Memory B cell (primary cell): ENCODE data around the gene ERBB4.
"Not testable (repeated sequence)": the region's sequence is repeated elsewhere in the genome, so short reads cannot be mapped to it uniquely, and the experiment has no call there.

Experiments
- ATAC-seq: fragments of 150-1000 bp; cut with Tn5 transposase; 2 replicates; pipeline ENCODE4 v1.10.0; 2021; ENCODE audit warnings: low read depth, mild to moderate bottlenecking, moderate library complexity
- DNase-seq, 2 donors: peaks; one replicate each; pipeline ENCODE4 v3.0.0; 2022; ENCODE audit warnings: low spot score in 2 of 2
- H3K27ac Mint-ChIP-seq: one replicate; pipeline ENCODE4 v1.8.0; 2022; ENCODE audit warnings: mild to moderate bottlenecking, moderate library complexity, mixed read lengths
- H3K27me3 Mint-ChIP-seq: one replicate; pipeline ENCODE4 v1.8.0; 2022; ENCODE audit warnings: mixed read lengths
- H3K36me3 Mint-ChIP-seq: one replicate; pipeline ENCODE4 v1.8.0; 2022; ENCODE audit warnings: mild to moderate bottlenecking, mixed read lengths
- H3K4me1 Mint-ChIP-seq: one replicate; pipeline ENCODE4 v1.8.0; 2022; ENCODE audit warnings: mixed read lengths
- H3K4me3 Mint-ChIP-seq: one replicate; pipeline ENCODE4 v1.8.0; 2022; ENCODE audit warnings: mild to moderate bottlenecking, moderate library complexity, mixed read lengths
- H3K9me3 Mint-ChIP-seq: one replicate; pipeline ENCODE4 v1.8.0; 2022; ENCODE audit warnings: mixed read lengths

The ERBB4 gene

DNA sequence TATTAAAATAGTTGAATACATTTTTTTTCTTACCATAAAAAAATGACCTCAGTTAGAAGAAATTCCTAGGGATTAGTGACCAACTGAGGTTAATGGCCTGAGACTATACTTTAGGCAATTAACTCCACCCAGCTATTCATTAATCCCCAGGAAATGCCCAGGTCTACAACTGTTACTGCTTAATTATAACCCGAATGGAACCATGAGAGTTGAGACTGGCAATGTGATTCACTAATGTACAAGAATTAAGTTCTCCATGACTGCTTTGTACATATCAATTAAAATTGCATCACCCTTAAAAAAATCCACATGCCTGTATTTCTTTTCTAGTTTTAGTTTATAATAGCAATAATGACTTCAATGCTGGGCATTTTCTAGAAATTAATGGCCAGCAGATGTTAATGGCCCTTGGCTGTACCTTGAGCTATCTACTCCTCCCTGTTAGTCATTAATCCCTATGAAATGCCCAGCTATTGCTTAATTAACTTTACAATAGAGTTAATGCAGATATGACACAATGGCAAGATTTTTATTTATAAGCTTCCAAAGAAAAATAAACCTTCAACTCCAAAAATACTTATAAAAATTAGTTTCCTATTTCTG is 44.1 kb downstream of the ERBB4 start:
- Mint-ChIP-seq H3K4me1 (no peaks in the 10 kb centered on the region), H3K27ac (no peak overlapping the region), H3K4me3 (no peak overlapping the region), H3K9me3 (no peaks in the 10 kb centered on the region), H3K27me3 (no peaks in the 10 kb centered on the region), H3K36me3 (no peaks in the 10 kb centered on the region)
- no peak for ATAC-seq
- DNase-seq, result no peak

GRCh38 chr2:212489719-212490346 is 48.8 kb downstream of the ERBB4 start:
- H3K27me3 Mint-ChIP-seq, result no peaks in the 10 kb centered on the region
- ATAC-seq (no peak), DNase-seq (no peak)
- H3K4me1 Mint-ChIP-seq, result no peaks in the 10 kb centered on the region
- H3K27ac Mint-ChIP-seq, result no peak overlapping the region
- no peaks in the 10 kb centered on the region for H3K36me3 Mint-ChIP-seq
- no peak overlapping the region for H3K4me3 Mint-ChIP-seq
- peaks cover 2% of the 10 kb centered on the region for H3K9me3 Mint-ChIP-seq

GRCh38 chr2:212488611-212489010 is 50.0 kb downstream of the ERBB4 start:
- Mint-ChIP-seq H3K9me3 (peaks cover 2% of the 10 kb centered on the region), H3K4me3 (no peak overlapping the region), H3K27me3 (no peaks in the 10 kb centered on the region), H3K4me1 (no peaks in the 10 kb centered on the region), H3K27ac (no peak overlapping the region), H3K36me3 (no peaks in the 10 kb centered on the region)
- no peak for ATAC-seq
- DNase-seq, result no peak

- no peak for ATAC-seq
- Mint-ChIP-seq H3K4me1 (no peaks in the 10 kb centered on the region), H3K4me3 (no peak overlapping the region), H3K9me3 (peaks cover 2% of the 10 kb centered on the region), H3K36me3 (no peaks in the 10 kb centered on the region), H3K27ac (no peak overlapping the region), H3K27me3 (no peaks in the 10 kb centered on the region)
- DNase-seq, result no peak
These were observed 54.0 kb downstream of the ERBB4 start for GRCh38 chr2:212484563-212485080.

DNA sequence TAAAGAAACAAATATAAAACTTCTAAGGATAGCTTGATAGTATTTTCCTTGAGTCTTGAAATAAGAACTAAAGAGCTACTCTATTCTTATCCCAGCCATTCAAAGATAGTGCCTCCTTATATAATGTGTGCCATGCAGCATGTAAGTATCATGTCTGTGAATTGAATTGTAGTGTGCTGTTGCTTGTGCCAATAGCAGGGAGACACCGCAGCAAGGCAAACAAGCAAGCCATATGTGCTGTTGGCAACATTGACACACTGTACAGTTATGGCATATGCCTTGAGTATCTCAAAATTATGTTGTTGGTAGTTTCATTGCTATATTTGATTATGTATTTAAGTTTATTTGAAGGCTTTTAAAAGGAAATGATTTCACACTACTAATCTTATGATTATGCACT is 58.2 kb downstream of the ERBB4 start:
- H3K4me3 Mint-ChIP-seq, result no peak overlapping the region
- no peaks in the 10 kb centered on the region for H3K27me3 Mint-ChIP-seq
- ATAC-seq (no peak), DNase-seq (no peak)
- no peaks in the 10 kb centered on the region for H3K4me1 Mint-ChIP-seq
- H3K27ac Mint-ChIP-seq, result no peak overlapping the region
- H3K36me3 Mint-ChIP-seq, result no peaks in the 10 kb centered on the region
- no peaks in the 10 kb centered on the region for H3K9me3 Mint-ChIP-seq

DNA sequence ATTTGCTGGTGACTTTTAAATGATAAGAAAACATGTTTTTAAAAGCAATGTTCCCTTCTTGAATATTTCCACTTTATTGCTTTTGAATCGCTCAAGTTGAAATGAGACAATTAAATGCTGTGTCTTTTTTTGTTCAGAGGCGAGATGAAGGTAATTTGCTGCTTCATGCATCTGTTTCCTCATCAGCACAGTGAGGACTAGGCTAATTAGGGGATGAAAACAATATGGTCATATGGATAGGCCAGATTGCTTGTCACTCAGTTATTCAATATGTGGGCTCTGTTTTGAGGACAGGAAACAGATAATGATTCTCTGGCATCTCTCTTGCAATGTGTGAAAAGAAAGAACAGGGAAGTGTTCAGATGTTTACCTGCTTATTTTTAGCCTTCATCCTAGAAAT is 61.0 kb downstream of the ERBB4 start:
- Mint-ChIP-seq H3K9me3 (peaks cover 2% of the 10 kb centered on the region), H3K27me3 (no peaks in the 10 kb centered on the region), H3K27ac (no peak overlapping the region), H3K4me1 (no peaks in the 10 kb centered on the region), H3K4me3 (no peak overlapping the region), H3K36me3 (no peaks in the 10 kb centered on the region)
- DNase-seq, result no peak
- ATAC-seq, result no peak

DNA sequence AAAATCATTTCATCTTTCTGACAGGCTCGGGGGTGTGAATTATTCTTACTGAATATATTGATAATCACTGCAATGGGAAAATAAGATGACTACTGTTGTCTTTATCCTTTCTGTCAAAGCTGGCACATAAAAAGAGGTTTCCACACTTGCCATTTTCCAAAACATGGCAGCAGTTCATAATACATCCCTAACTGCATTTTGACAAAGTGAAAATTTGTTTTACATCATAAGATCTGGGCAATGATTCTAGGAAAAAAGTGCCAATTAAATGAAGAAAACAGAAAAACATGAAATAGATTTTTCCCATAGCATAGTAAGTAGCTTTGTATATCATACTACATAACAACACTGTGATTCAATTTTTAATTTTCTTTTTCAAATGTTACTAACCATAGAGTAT is 65.4 kb downstream of the ERBB4 start:
- Mint-ChIP-seq H3K27me3 (no peaks in the 10 kb centered on the region), H3K36me3 (no peaks in the 10 kb centered on the region), H3K4me3 (no peak overlapping the region), H3K27ac (no peak overlapping the region), H3K4me1 (no peaks in the 10 kb centered on the region), H3K9me3 (peaks cover 2% of the 10 kb centered on the region)
- ATAC-seq (no peak), DNase-seq (no peak)

DNA sequence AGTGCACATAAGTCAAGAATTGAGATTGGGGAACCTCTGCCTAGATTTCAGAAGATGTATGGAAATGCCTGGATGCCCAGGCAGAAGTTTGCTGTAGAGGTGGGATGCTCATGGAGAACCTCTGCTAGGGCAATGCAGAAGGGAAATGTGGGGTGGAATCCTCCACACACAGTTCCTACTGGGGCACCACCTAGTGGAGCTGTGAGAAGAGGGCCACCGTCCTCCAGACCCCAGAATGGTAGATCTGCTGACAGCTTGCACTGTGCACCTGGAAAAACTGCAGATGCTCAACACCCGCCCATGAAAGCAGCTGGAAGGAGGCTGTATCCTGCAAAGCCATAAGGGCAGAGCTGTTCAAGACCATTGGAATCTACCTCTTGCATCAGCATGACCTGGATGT is 71.1 kb downstream of the ERBB4 start:
- DNase-seq, H3K4me3 Mint-ChIP-seq, ATAC-seq, H3K27ac Mint-ChIP-seq, H3K4me1 Mint-ChIP-seq, H3K27me3 Mint-ChIP-seq, H3K9me3 Mint-ChIP-seq, H3K36me3 Mint-ChIP-seq: not testable (repeated sequence)

GRCh38 chr2:212465456-212465855 is 73.1 kb downstream of the ERBB4 start:
- ATAC-seq (no peak), DNase-seq (no peak)
- Mint-ChIP-seq H3K27ac (no peak overlapping the region), H3K27me3 (no peaks in the 10 kb centered on the region), H3K9me3 (peaks cover 4% of the 10 kb centered on the region), H3K36me3 (no peaks in the 10 kb centered on the region), H3K4me3 (no peak overlapping the region), H3K4me1 (no peaks in the 10 kb centered on the region)

GRCh38 chr2:212461708-212462107 is 76.9 kb downstream of the ERBB4 start:
- not testable (repeated sequence) for DNase-seq, H3K27ac Mint-ChIP-seq, H3K4me3 Mint-ChIP-seq, ATAC-seq, H3K27me3 Mint-ChIP-seq, H3K36me3 Mint-ChIP-seq, H3K4me1 Mint-ChIP-seq
- H3K9me3 Mint-ChIP-seq, result peaks cover 11% of the 10 kb centered on the region

DNA sequence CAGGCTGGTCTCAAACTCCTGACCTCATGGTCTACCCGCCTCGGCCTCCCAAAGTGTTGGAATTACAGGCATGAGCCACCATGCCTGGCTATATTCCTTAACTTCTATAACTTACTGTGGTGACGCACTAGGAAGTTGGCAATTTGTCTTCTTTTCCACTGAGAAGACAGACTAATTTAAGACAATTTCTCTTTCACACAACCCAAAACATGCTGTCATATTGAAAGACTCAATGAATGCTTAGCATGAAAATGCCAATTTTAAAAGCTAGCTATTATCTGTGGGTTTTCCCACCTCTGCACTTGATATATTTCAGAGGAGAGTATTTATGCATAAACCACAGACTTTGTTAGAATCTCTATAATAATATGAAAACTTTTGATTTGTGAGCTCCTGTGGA is 84.5 kb downstream of the ERBB4 start:
- H3K27me3 Mint-ChIP-seq, result no peaks in the 10 kb centered on the region
- no peak overlapping the region for H3K4me3 Mint-ChIP-seq
- H3K27ac Mint-ChIP-seq, result no peak overlapping the region
- no peak for ATAC-seq
- H3K9me3 Mint-ChIP-seq, result peaks cover 2% of the 10 kb centered on the region
- no peaks in the 10 kb centered on the region for H3K36me3 Mint-ChIP-seq
- no peaks in the 10 kb centered on the region for H3K4me1 Mint-ChIP-seq
- no peak for DNase-seq

DNA sequence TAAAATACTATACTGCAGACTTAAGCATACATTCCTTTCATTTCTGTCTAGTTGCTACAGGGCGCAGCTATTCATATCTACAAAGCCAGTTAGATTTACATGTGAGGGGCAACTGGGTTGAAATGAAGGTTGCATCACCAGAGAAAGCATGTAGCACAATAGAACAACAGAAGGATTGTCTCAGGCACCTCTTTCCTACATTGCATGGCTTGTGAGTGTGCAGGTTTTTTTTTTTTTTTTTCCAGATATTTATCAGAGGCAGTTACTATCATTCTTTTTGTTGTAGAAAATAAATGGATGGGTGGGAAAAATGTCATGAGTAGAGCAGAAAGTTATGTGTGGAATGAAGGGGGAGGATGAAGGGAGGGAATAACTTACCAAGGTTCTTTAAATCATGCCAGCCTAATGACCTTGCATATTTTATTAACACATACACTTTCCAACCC is 86.8 kb downstream of the ERBB4 start:
- no peaks in the 10 kb centered on the region for H3K4me1 Mint-ChIP-seq
- H3K9me3 Mint-ChIP-seq, result no peaks in the 10 kb centered on the region
- H3K4me3 Mint-ChIP-seq, result no peak overlapping the region
- no peak overlapping the region for H3K27ac Mint-ChIP-seq
- H3K27me3 Mint-ChIP-seq, result no peaks in the 10 kb centered on the region
- no peaks in the 10 kb centered on the region for H3K36me3 Mint-ChIP-seq
- DNase-seq (no peak), ATAC-seq (no peak)

GRCh38 chr2:212448698-212449097 is 89.9 kb downstream of the ERBB4 start:
- ATAC-seq (no peak), DNase-seq (no peak)
- Mint-ChIP-seq H3K4me1 (no peaks in the 10 kb centered on the region), H3K36me3 (no peaks in the 10 kb centered on the region), H3K27ac (no peak overlapping the region), H3K4me3 (no peak overlapping the region), H3K27me3 (no peaks in the 10 kb centered on the region), H3K9me3 (no peaks in the 10 kb centered on the region)

DNA sequence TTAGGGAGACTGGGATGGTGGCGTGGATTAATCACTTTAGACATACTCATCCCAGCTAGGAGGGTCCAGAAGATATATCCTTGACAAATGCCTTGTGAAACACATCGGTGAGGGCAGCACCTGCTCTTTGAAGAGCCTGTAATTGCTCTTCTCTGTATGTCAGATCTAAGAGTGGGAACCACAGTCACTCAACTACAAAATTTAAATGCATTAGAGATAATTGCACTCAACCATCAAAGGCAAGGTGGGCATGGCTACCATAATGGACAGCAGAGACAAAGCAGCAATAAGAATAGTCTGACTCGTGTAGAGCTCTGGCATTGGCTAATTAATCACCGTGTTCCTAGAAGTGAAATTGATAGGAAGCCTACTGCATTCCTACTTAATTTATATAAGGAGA is 96.8 kb downstream of the ERBB4 start:
- Mint-ChIP-seq H3K4me3 (no peak overlapping the region), H3K4me1 (no peaks in the 10 kb centered on the region), H3K9me3 (peaks cover 6% of the 10 kb centered on the region), H3K36me3 (no peaks in the 10 kb centered on the region), H3K27ac (no peak overlapping the region), H3K27me3 (no peaks in the 10 kb centered on the region)
- ATAC-seq (no peak), DNase-seq (no peak)

DNA sequence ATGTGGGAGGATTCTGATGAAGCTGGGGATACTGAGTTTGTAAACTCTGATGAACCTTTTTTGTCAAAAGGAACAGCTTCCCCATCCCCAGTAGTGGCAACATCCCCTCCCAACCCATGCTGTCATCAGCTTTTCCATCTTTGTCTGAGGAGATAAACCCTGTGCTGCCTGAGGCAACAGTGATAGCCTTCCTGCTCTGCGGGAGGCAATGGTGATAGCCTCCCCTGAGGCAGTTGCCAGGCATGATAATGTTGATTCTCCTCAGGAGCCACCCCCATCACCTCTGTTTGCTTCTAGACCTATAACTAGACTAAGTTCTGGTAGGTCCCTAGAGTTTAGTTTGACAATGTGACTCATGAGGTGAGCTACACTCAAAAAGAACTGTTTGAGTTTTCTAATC is 97.5 kb downstream of the ERBB4 start:
- DNase-seq, result no peak
- Mint-ChIP-seq H3K9me3 (peaks cover 6% of the 10 kb centered on the region), H3K27ac (no peak overlapping the region), H3K27me3 (no peaks in the 10 kb centered on the region), H3K4me3 (no peak overlapping the region), H3K4me1 (no peaks in the 10 kb centered on the region), H3K36me3 (no peaks in the 10 kb centered on the region)
- ATAC-seq, result no peak
